Endodermal cell (in vitro differentiated cells): ENCODE data around the gene CRYGS. TPM values are rescaled to one million over a fixed set of nuclear protein-coding genes. Genes with fewer than 3 reads are reported as not detected.

Experiments used
- DNase-seq: peaks from one replicate; pipeline ENCODE4 v3.0.0-alpha.2; 2017
- H3K27ac ChIP-seq: 2 replicates; pipeline ENCODE4 v1.5.1; 2013; ENCODE audit warnings: mild to moderate bottlenecking, low read depth, low read length, moderate library complexity
- H3K27me3 ChIP-seq: 2 replicates; pipeline ENCODE4 v1.6.1; 2013; ENCODE audit warnings: mild to moderate bottlenecking, low read length, moderate library complexity; ENCODE audit not compliant: insufficient read depth, control insufficient read depth, poor library complexity, severe bottlenecking
- H3K36me3 ChIP-seq: 2 replicates; pipeline ENCODE4 v1.7.0; 2013; ENCODE audit warnings: mild to moderate bottlenecking, low read length, moderate library complexity; ENCODE audit not compliant: control insufficient read depth, insufficient read depth
- H3K4me1 ChIP-seq: one replicate; pipeline ENCODE4 v1.7.0; 2013; ENCODE audit warnings: low read length; ENCODE audit not compliant: control insufficient read depth, insufficient read depth
- H3K4me3 ChIP-seq: 2 replicates; pipeline ENCODE4 v1.5.1; 2013; ENCODE audit warnings: mild to moderate bottlenecking, low read length, moderate library complexity
- H3K9ac ChIP-seq: 2 replicates; pipeline ENCODE4 v1.6.1; 2013; ENCODE audit warnings: mild to moderate bottlenecking, low read length, moderate library complexity; ENCODE audit not compliant: poor library complexity, severe bottlenecking; ENCODE audit errors: extremely low read depth
- H3K9me3 ChIP-seq: 2 replicates; pipeline ENCODE4 v1.6.1; 2013; ENCODE audit warnings: mild to moderate bottlenecking, low read length, moderate library complexity; ENCODE audit not compliant: control insufficient read depth
- H3K27ac Mint-ChIP-seq: 2 replicates; pipeline ENCODE4 v1.8.0; 2020; ENCODE audit warnings: mixed read lengths
- H3K27me3 Mint-ChIP-seq: 2 replicates; pipeline ENCODE4 v1.8.0; 2021; ENCODE audit warnings: mild to moderate bottlenecking, mixed read lengths; ENCODE audit not compliant: insufficient read depth
- H3K36me3 Mint-ChIP-seq: 2 replicates; pipeline ENCODE4 v1.8.0; 2020; ENCODE audit warnings: low read depth, mixed read lengths
- H3K4me1 Mint-ChIP-seq: 2 replicates; pipeline ENCODE4 v1.8.0; 2020; ENCODE audit warnings: mixed read lengths
- H3K4me3 Mint-ChIP-seq: 2 replicates; pipeline ENCODE4 v1.8.0; 2020; ENCODE audit warnings: mild to moderate bottlenecking, moderate library complexity, mixed read lengths
- H3K9me3 Mint-ChIP-seq: 2 replicates; pipeline ENCODE4 v1.8.0; 2020; ENCODE audit warnings: mild to moderate bottlenecking, mixed read lengths
- WGBS, 2 experiments: methylation state at CpG; one replicate each; pipeline versions ENCODE4 v1.1.5 to v1.1.7; 2013; ENCODE audit warnings: missing lambda C conversion rate in 2 of 2, mixed read lengths in 1 of 2; ENCODE audit not compliant: insufficient coverage in 1 of 2, insufficient read length in 1 of 2; 5-methylcytosine and 5-hydroxymethylcytosine counted together
- total RNA-seq, 2 donors: library from RNA; stranded (reverse); fragmentation: NEBNext Ultra II Directional in 1 of 2; extraction: Animal tissue kit (Norgen Biotek cat#: 25700) in 1 of 2; gene quantifications; 2 replicates in 1 of 2; 3 replicates in 1 of 2; pipeline ENCODE4 v1.2.1, GENCODE V29; 2021
- TF ChIP-seq, protein P1 (sequence below): fragments of 200-600 bp; sonication (generic); conservative IDR thresholded peaks from 2 replicates; pipeline ENCODE4 v1.5.0; 2021; ENCODE audit warnings: antibody characterized with exemption, mild to moderate bottlenecking

Gene CRYGS
- total RNA-seq, 2 donors from 2014 or later, result 2.0 to 2.4 TPM

DNA sequence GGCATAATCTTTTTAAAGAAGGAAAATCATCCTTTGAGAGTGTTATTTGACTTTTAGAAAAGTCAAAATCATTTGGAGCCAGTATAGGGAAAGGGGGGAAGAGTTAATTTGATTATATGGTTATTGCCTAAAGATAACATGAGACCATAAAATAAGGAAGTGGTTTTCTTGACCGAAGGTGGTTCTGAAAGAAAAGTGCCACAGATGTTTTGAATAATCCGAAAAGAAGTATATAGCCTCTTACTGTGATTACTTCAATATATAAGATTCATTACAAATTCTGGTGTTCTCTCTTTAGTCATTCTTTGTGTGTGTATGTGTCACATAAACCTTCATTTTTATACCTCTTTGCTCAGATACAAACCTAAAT lies 27.4 kb upstream of the CRYGS start:
- TF ChIP-seq, protein P1, sequence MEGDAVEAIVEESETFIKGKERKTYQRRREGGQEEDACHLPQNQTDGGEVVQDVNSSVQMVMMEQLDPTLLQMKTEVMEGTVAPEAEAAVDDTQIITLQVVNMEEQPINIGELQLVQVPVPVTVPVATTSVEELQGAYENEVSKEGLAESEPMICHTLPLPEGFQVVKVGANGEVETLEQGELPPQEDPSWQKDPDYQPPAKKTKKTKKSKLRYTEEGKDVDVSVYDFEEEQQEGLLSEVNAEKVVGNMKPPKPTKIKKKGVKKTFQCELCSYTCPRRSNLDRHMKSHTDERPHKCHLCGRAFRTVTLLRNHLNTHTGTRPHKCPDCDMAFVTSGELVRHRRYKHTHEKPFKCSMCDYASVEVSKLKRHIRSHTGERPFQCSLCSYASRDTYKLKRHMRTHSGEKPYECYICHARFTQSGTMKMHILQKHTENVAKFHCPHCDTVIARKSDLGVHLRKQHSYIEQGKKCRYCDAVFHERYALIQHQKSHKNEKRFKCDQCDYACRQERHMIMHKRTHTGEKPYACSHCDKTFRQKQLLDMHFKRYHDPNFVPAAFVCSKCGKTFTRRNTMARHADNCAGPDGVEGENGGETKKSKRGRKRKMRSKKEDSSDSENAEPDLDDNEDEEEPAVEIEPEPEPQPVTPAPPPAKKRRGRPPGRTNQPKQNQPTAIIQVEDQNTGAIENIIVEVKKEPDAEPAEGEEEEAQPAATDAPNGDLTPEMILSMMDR, result no peak
- peaks cover 49% of the 10 kb centered on the region for H3K36me3 ChIP-seq
- H3K9ac ChIP-seq, result peak overlapping the region; percentile 93
- Mint-ChIP-seq H3K27me3 (no peaks in the 10 kb centered on the region), H3K27ac (peak overlapping the region; percentile 97), H3K36me3 (peaks cover 33% of the 10 kb centered on the region), H3K9me3 (no peaks in the 10 kb centered on the region), H3K4me1 (peaks cover 13% of the 10 kb centered on the region), H3K4me3 (peak overlapping the region; percentile 89)
- no peak for DNase-seq
- H3K27ac ChIP-seq, result no peak overlapping the region
- 90% methylated on average over 2 of the region's 2 CpGs; no CpG with 5 or more reads in 1 of the 2 experiments for WGBS, 2 experiments
- H3K4me1 ChIP-seq, result no peaks in the 10 kb centered on the region
- H3K9me3 ChIP-seq, result no peaks in the 10 kb centered on the region
- peak overlapping the region; percentile 99 for H3K4me3 ChIP-seq
- no peaks in the 10 kb centered on the region for H3K27me3 ChIP-seq

DNA sequence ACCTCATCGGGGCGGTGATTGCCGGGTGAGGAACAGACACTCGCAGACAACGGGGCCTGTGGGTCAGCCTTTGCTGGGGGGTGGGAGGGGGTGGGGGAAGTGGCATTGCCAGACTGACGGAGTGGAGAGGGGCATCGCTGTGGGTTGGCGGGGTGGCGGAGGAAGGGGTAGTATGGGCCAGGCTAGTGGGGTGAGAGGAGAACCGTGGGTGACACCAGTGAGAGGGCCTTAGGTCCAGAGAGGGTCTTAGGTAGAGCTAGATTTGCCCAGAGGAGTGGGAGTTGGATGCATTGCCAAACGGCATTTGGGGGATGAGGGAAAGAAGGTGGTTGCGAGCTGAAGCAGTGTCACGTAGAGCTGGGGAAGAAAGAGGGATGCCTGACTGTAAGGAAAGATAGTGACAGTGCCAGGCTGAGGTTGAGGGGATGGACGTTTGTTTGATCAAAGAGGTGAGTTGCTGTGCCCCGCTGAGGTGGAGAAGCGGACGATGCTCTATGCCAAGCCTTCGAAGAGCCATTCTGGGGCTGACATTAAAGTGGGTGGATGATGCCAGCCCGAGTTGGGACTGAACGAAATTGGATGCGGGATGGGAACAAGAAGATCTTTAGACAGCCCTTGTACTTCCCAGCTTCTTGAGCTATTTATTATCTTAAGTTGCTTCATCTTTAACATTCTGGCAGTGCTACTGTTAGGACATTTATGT lies 26.9 kb upstream of the CRYGS start:
- H3K9me3 ChIP-seq, result no peaks in the 10 kb centered on the region
- peak overlapping the region; percentile 99 for H3K4me3 ChIP-seq
- peak overlapping the region; percentile 79 for H3K27ac ChIP-seq
- TF ChIP-seq, protein P1, result no peak
- WGBS, 2 experiments, result 15 to 19% methylated on average over 9 to 21 of the region's 21 CpGs
- no peaks in the 10 kb centered on the region for H3K4me1 ChIP-seq
- peaks cover 16% of the 10 kb centered on the region for H3K4me1 Mint-ChIP-seq
- H3K27me3 Mint-ChIP-seq, result no peaks in the 10 kb centered on the region
- H3K9me3 Mint-ChIP-seq, result no peaks in the 10 kb centered on the region
- peak overlapping the region; percentile 89 for H3K4me3 Mint-ChIP-seq
- H3K9ac ChIP-seq, result peak overlapping the region; percentile 93
- peak overlapping the region; percentile 97 for H3K27ac Mint-ChIP-seq
- no peaks in the 10 kb centered on the region for H3K27me3 ChIP-seq
- DNase-seq, result no peak
- H3K36me3 Mint-ChIP-seq, result peaks cover 30% of the 10 kb centered on the region
- peaks cover 44% of the 10 kb centered on the region for H3K36me3 ChIP-seq

DNA sequence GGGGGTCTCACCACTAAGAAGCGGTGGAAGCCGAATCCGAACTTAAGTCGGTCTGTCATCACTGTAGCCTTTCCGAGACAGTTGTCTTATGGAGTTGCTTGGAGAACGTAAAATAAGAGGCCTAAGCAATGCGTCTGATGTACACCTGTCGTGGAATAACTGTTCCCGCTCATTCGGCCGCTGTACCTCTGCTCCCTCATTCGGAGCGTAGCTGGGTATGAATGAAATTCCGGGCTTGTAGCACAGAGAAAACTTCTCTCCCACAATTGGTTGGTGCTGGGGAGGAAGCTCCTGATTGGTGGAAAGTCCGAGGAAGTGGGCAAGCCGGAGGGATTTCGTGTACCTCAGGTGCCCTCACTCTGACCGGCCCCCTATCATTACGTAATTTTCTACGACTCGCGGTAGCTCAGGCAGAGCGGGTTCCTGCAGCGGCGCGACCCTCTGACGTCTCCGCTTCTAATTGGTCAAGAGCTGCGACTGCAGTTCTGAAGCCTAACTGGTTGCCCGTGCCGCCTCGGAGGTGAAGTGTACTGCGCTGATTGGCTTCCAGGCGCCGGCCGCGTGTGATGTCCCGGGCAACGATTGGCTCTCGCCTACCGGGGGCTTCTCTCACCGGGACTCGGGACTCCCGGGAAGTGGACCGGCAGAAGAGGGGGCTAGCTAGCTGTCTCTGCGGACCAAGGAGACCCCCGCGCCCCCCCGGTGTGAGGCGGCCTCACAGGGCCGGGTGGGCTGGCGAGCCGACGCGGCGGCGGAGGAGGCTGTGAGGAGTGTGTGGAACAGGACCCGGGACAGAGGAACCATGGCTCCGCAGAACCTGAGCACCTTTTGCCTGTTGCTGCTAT lies 26.1 kb upstream of the CRYGS start, which contains the start of gene DNAJB11:
DNAJB11 (plus strand) TSS at position 625 of the 845 bp plus-strand sequence; CDS start at position 803, 178 bp downstream.
- Mint-ChIP-seq H3K27ac (peak within 1 kb of the TSS; percentile 97), H3K36me3 (peaks cover 22% of the 10 kb centered on the region), H3K4me3 (peak within 1 kb of the TSS; percentile 89), H3K27me3 (no peaks in the 10 kb centered on the region), H3K9me3 (no peaks in the 10 kb centered on the region), H3K4me1 (peaks cover 16% of the 10 kb centered on the region)
- H3K4me3 ChIP-seq, result peak within 1 kb of the TSS; percentile 99
- TF ChIP-seq, protein P1, result no peak
- 0% methylated on average over 32 to 59 of the region's 59 CpGs for WGBS, 2 experiments
- peak within 1 kb of the TSS; percentile 79 for H3K27ac ChIP-seq
- peak within 1 kb of the TSS; percentile 93 for H3K9ac ChIP-seq
- no peaks in the 10 kb centered on the region for H3K27me3 ChIP-seq
- H3K9me3 ChIP-seq, result no peaks in the 10 kb centered on the region
- peak; percentile 100 for DNase-seq
- H3K36me3 ChIP-seq, result peaks cover 36% of the 10 kb centered on the region
- H3K4me1 ChIP-seq, result no peaks in the 10 kb centered on the region
